Mesendoderm (in vitro differentiated cells): ENCODE measurements around the gene LIPE.

ENCODE experiments used
- DNase-seq: peaks from one replicate; pipeline ENCODE4 v3.0.0; 2013
- H2AK5ac ChIP-seq: 2 replicates; pipeline ENCODE4 v1.6.1; 2013; ENCODE audit warnings: low read length, inconsistent platforms
- H2BK120ac ChIP-seq: 2 replicates; pipeline ENCODE4 v1.6.1; 2013; ENCODE audit warnings: low read depth, mild to moderate bottlenecking, low read length, moderate library complexity, mixed read lengths
- H2BK15ac ChIP-seq: replicated peaks from 2 replicates; pipeline ENCODE4 v1.6.1; 2013; ENCODE audit warnings: low read depth, mild to moderate bottlenecking, moderate library complexity
- H2BK5ac ChIP-seq: 2 replicates; pipeline ENCODE4 v1.6.1; 2013; ENCODE audit warnings: low read length, inconsistent platforms
- H3K18ac ChIP-seq: 2 replicates; pipeline ENCODE4 v1.6.1; 2013; ENCODE audit warnings: mild to moderate bottlenecking, low read length, mixed read lengths
- H3K23ac ChIP-seq: one replicate; pipeline ENCODE4 v1.6.1; 2013; ENCODE audit warnings: low read length
- H3K27ac ChIP-seq: 2 replicates; pipeline ENCODE4 v1.5.1; 2013; ENCODE audit warnings: low read depth, mild to moderate bottlenecking, inconsistent platforms, low read length, moderate library complexity
- H3K27me3 ChIP-seq: 2 replicates; pipeline ENCODE4 v1.6.1; 2013; ENCODE audit warnings: low read length, control low read depth, mild to moderate bottlenecking, inconsistent platforms; ENCODE audit not compliant: insufficient read depth, poor library complexity
- H3K36me3 ChIP-seq: 2 replicates; pipeline ENCODE4 v1.6.1; 2013; ENCODE audit warnings: low read length, inconsistent platforms; ENCODE audit not compliant: control insufficient read depth, insufficient read depth
- H3K4ac ChIP-seq: one replicate; pipeline ENCODE4 v1.6.1; 2013; ENCODE audit warnings: low read depth, mild to moderate bottlenecking, low read length, moderate library complexity
- H3K4me1 ChIP-seq: 2 replicates; pipeline ENCODE4 v1.6.1; 2013; ENCODE audit warnings: low read depth, low read length, inconsistent platforms; ENCODE audit not compliant: control insufficient read depth
- H3K4me2 ChIP-seq: 2 replicates; pipeline ENCODE4 v1.6.1; 2013; ENCODE audit warnings: low read length
- H3K4me3 ChIP-seq: 2 replicates; pipeline ENCODE4 v1.5.1; 2013; ENCODE audit warnings: mild to moderate bottlenecking, low read length
- H3K56ac ChIP-seq: one replicate; pipeline ENCODE4 v1.6.1; 2013; ENCODE audit warnings: low read length
- H3K79me1 ChIP-seq: 2 replicates; pipeline ENCODE4 v1.6.1; 2013; ENCODE audit warnings: low read length, inconsistent platforms
- H3K79me2 ChIP-seq: 2 replicates; pipeline ENCODE4 v1.6.1; 2013; ENCODE audit warnings: mild to moderate bottlenecking, low read length; ENCODE audit not compliant: control insufficient read depth, insufficient read depth
- H3K9ac ChIP-seq: 2 replicates; pipeline ENCODE4 v1.6.1; 2013; ENCODE audit warnings: low read length, inconsistent platforms
- H4K5ac ChIP-seq: one replicate; pipeline ENCODE4 v1.6.1; 2013; ENCODE audit warnings: low read length
- H4K8ac ChIP-seq: one replicate; pipeline ENCODE4 v1.6.1; 2013; ENCODE audit warnings: low read depth, mild to moderate bottlenecking, control low read depth, low read length, moderate library complexity
- WGBS: extraction: QIAGEN DNeasy Blood & Tissue Kit; methylation state at CpG from one replicate; pipeline ENCODE4 v1.1.7; 2013; ENCODE audit warnings: low lambda C conversion rate, missing lambda C conversion rate; ENCODE audit not compliant: insufficient coverage; ENCODE audit errors: extremely low coverage; 5-methylcytosine and 5-hydroxymethylcytosine counted together

The LIPE gene

GRCh38 chr19:42407816-42408175, 19.4 kb downstream of the LIPE start:
- H3K4ac ChIP-seq, result no peak overlapping the region
- H3K4me2 ChIP-seq, result no peak overlapping the region
- H4K5ac ChIP-seq, result no peak overlapping the region
- no CpG with 5 or more reads among the region's 10 CpGs for WGBS
- H3K9ac ChIP-seq, result no peak overlapping the region
- no peak overlapping the region for H2BK15ac ChIP-seq
- H3K27me3 ChIP-seq, result no peaks in the 10 kb centered on the region
- H3K79me1 ChIP-seq, result no peaks in the 10 kb centered on the region
- H3K79me2 ChIP-seq, result no peaks in the 10 kb centered on the region
- no peak overlapping the region for H2BK120ac ChIP-seq
- no peaks in the 10 kb centered on the region for H3K4me1 ChIP-seq
- no peak overlapping the region for H3K56ac ChIP-seq
- DNase-seq, result no peak
- no peak overlapping the region for H4K8ac ChIP-seq
- no peak overlapping the region for H2AK5ac ChIP-seq
- no peak overlapping the region for H3K18ac ChIP-seq
- H3K23ac ChIP-seq, result no peak overlapping the region
- H3K27ac ChIP-seq, result no peak overlapping the region
- H2BK5ac ChIP-seq, result no peak overlapping the region
- H3K36me3 ChIP-seq, result no peaks in the 10 kb centered on the region
- H3K4me3 ChIP-seq, result no peak overlapping the region

DNA sequence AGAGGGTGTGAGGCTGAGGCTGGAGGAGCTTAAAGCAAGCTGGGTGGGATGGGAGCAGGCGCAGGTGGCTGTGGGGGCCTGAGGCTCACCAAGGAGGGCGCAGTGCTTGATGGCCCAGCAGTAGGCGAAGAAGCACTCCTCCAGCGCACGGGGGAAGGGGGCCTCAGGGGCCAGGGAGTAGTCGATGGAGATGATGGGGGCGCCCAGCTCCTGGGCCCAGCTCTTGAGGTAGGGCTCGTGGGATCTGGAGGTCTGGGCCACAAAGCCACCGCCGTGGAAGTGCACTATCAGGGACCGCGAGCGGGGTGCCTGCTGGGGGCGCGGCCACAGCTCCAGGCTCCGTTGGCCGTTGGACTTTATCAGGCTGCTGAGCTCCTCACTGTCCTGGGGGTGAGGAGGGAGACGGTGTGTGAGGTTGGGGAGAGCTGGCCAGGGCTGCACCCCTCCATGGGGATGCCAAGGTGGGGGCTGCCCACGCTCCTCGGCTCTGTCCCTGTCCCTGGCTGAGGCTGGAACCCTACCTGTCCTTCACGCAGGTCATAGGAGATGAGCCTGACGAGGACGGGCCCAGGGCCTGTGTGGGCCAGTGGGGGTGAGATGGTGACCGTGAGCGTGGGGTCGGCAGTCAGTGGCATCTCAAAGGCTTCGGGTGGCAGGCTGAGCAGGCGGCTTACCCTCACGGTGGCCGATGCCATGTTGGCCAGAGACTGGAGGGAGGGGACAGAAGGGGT, 19.9 kb downstream of the LIPE start:
- Histone ChIP-seq H3K4me3 (no peak overlapping the region), H3K56ac (no peak overlapping the region), H3K23ac (no peak overlapping the region), H2BK15ac (no peak overlapping the region), H3K4ac (no peak overlapping the region), H2BK5ac (no peak overlapping the region), H3K79me2 (no peaks in the 10 kb centered on the region), H4K8ac (no peak overlapping the region), H3K27me3 (no peaks in the 10 kb centered on the region), H4K5ac (no peak overlapping the region), H3K79me1 (no peaks in the 10 kb centered on the region), H3K18ac (no peak overlapping the region), H3K4me2 (no peak overlapping the region), H3K27ac (no peak overlapping the region), H3K36me3 (no peaks in the 10 kb centered on the region), H3K9ac (no peak overlapping the region), H2AK5ac (no peak overlapping the region), H3K4me1 (peaks cover 2% of the 10 kb centered on the region), H2BK120ac (no peak overlapping the region)
- DNase-seq, result no peak
- WGBS, result no CpG with 5 or more reads among the region's 30 CpGs

DNA sequence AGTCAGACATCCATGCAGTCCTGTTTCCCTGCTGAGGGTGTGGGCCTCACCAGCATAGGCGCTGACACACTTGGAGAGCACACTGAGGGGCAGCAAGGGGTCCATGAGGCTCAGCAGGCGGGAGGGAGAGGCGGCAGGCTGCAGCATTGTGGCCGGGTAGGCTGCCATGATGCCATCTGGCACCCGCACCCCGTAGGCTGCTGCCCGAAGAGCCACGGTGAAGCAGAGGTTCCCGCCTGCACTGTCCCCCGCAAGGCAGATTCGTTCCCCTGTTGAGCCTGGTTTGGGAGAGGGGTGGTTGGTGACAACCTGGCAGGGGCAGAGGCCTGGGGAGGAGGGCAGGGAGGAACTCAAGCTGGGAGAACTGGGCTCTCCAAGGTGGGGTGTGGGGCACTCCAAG, 21.1 kb downstream of the LIPE start:
- no peak overlapping the region for H3K18ac ChIP-seq
- no peaks in the 10 kb centered on the region for H3K79me1 ChIP-seq
- H2AK5ac ChIP-seq, result no peak overlapping the region
- H3K4me3 ChIP-seq, result no peak overlapping the region
- peaks cover 2% of the 10 kb centered on the region for H3K4me1 ChIP-seq
- no peak overlapping the region for H3K4me2 ChIP-seq
- no peak overlapping the region for H3K9ac ChIP-seq
- H3K56ac ChIP-seq, result no peak overlapping the region
- no peaks in the 10 kb centered on the region for H3K27me3 ChIP-seq
- H3K27ac ChIP-seq, result no peak overlapping the region
- H4K5ac ChIP-seq, result no peak overlapping the region
- H3K4ac ChIP-seq, result no peak overlapping the region
- no peak overlapping the region for H2BK5ac ChIP-seq
- H3K79me2 ChIP-seq, result no peaks in the 10 kb centered on the region
- H2BK120ac ChIP-seq, result no peak overlapping the region
- no peak overlapping the region for H3K23ac ChIP-seq
- WGBS, result no CpG with 5 or more reads among the region's 11 CpGs
- H2BK15ac ChIP-seq, result no peak overlapping the region
- no peak for DNase-seq
- no peaks in the 10 kb centered on the region for H3K36me3 ChIP-seq
- H4K8ac ChIP-seq, result no peak overlapping the region

DNA sequence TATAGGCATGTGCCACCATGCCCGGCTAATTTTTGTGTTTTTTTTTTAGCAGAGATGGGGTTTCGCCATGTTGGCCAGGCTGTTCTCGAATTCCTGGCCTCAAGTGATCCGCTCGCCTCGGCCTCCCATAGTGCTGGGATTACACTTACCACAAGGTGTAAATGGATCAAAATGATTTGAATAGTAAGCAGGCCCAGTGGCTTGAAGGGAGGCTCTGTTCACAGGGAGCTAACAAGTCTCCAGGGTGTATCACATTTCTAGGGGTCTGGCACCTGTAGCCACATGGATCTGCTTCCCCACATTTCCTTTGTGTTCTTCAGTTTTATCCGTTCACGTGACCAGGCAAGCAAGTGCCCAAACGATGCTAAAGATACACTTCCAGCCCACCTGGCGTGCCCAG, 23.6 kb downstream of the LIPE start:
- WGBS, result no CpG with 5 or more reads among the region's 10 CpGs
- Histone ChIP-seq H3K4ac (no peak overlapping the region), H3K4me3 (no peak overlapping the region)

DNA sequence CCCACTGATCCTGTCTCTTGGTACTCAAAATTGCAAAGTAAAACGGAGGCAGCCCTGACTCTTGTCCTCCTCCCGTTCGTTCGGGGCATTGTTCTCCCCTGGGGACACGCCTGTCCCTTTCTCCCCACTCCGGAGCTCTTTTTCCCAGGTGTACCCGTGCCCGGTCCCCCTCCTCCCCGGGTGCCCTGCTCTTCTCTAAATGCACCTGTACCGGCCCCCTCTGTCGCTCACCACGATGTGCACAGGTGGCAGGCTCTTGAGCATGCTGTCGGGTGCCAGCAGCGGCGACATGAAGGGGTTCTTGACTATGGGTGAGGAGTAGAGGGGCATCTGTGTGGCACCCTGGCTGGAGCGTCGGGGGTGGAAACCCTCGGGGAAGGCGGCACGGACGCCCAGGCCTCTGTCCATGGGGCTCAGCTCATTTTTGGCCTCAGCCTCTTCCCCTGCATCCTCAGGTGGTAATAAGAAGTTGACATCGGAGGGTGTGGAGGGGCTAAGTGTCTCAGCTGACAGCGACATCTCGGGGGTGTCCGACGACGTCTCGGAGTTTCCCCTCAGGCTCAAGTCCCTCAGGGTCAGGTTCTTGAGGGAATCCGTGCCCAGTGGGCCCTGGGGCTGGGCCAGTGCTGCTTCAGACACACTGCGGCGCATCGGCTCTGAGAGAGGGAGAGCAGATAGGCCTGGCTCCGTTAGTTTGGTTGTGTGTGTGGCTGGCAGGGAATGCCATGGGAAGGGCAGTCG, 24.6 kb downstream of the LIPE start:
- H2BK120ac ChIP-seq, result no peak overlapping the region
- peak overlapping the region; percentile 88 for H3K9ac ChIP-seq
- H3K4me1 ChIP-seq, result peaks cover 4% of the 10 kb centered on the region
- H3K56ac ChIP-seq, result peak overlapping the region; percentile 96
- no peak overlapping the region for H2BK15ac ChIP-seq
- peaks cover 4% of the 10 kb centered on the region for H3K79me1 ChIP-seq
- no peak overlapping the region for H3K4ac ChIP-seq
- H3K18ac ChIP-seq, result no peak overlapping the region
- H3K79me2 ChIP-seq, result no peaks in the 10 kb centered on the region
- no peak overlapping the region for H4K8ac ChIP-seq
- no peaks in the 10 kb centered on the region for H3K36me3 ChIP-seq
- WGBS, result no CpG with 5 or more reads among the region's 34 CpGs
- H4K5ac ChIP-seq, result no peak overlapping the region
- H3K27ac ChIP-seq, result no peak overlapping the region
- no peak for DNase-seq
- H3K4me3 ChIP-seq, result no peak overlapping the region
- no peak overlapping the region for H2BK5ac ChIP-seq
- H3K27me3 ChIP-seq, result no peaks in the 10 kb centered on the region
- peak overlapping the region; percentile 59 for H3K23ac ChIP-seq
- H3K4me2 ChIP-seq, result peak overlapping the region; percentile 90
- no peak overlapping the region for H2AK5ac ChIP-seq

More for the DNA sequence above, 23.6 kb downstream of the LIPE start:
- H3K9ac ChIP-seq, result no peak overlapping the region
- no peak overlapping the region for H3K27ac ChIP-seq
- no peak overlapping the region for H3K18ac ChIP-seq
- peaks cover 2% of the 10 kb centered on the region for H3K4me1 ChIP-seq
- H2BK120ac ChIP-seq, result no peak overlapping the region
- no peaks in the 10 kb centered on the region for H3K36me3 ChIP-seq
- no peak overlapping the region for H3K56ac ChIP-seq
- H4K5ac ChIP-seq, result no peak overlapping the region
- no peak overlapping the region for H2AK5ac ChIP-seq
- H3K79me1 ChIP-seq, result no peaks in the 10 kb centered on the region
- no peak overlapping the region for H2BK5ac ChIP-seq
- H4K8ac ChIP-seq, result no peak overlapping the region
- peak; percentile 73 for DNase-seq
- no peaks in the 10 kb centered on the region for H3K27me3 ChIP-seq
- no peak overlapping the region for H3K23ac ChIP-seq
- H3K4me2 ChIP-seq, result no peak overlapping the region
- H3K79me2 ChIP-seq, result no peaks in the 10 kb centered on the region
- no peak overlapping the region for H2BK15ac ChIP-seq
